ENCODE results near the gene NTNG2. TPM values are rescaled to one million over a fixed set of nuclear protein-coding genes. Genes with fewer than 3 reads are reported as not detected.

NTNG2 gene
- total and polyA plus RNA-seq, 2 of the 13 experiments (the other 11 are each of a cell fraction or from before 2014, with no cell fraction given) = 0.02 to 0.36 TPM

DNA sequence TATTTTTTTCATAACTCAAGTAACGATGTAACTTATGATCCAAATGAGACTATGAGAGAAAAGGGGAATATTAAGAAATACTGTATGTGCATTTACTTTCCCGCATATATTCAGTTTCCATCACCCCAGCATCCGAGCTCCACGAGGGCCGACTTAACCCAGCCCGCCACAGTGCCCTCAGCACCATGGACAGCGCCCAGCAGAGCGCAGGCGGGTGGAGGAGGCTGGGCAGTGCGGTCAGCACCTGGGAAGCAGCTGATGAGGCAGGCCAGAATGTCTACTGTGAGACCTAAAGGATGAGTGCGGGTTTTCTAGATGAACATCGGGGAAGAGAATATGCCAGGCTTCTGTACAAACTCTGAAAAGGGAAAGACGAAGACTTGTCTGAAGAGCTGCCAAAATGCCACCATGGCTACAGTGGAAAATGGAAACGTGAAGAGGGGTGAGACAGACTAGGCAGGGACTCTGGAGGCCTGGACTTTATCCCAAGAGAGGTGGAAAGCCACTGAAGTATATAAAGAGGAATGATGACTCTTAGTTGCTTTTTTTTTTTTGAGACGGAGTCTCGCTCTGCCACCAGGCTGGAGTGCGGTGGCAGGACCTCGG lies 47.7 kb upstream of the NTNG2 start (continued):
- TF ChIP-seq, protein P1, sequence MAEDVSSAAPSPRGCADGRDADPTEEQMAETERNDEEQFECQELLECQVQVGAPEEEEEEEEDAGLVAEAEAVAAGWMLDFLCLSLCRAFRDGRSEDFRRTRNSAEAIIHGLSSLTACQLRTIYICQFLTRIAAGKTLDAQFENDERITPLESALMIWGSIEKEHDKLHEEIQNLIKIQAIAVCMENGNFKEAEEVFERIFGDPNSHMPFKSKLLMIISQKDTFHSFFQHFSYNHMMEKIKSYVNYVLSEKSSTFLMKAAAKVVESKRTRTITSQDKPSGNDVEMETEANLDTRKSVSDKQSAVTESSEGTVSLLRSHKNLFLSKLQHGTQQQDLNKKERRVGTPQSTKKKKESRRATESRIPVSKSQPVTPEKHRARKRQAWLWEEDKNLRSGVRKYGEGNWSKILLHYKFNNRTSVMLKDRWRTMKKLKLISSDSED (CRISPR knock-in tag; IDR thresholded peaks at IDR 0.05) = peak; percentile 96
- TF ChIP-seq SAFB2 (CRISPR knock-in tag; IDR thresholded peaks at IDR 0.05; ENCODE audit: borderline replicate concordance, low read depth) (no peak), CBX2 (IDR thresholded peaks at IDR 0.05; ENCODE audit: low read depth, low read length) (no peak), CBX2 (CRISPR knock-in tag; IDR thresholded peaks at IDR 0.05; ENCODE audit: low read depth) (peak; percentile 61; the same call in 1 of the 2 replicates), ZNF557 (CRISPR knock-in tag; IDR thresholded peaks at IDR 0.05) (peak; percentile 99), BORCS8-MEF2B (CRISPR knock-in tag; IDR thresholded peaks at IDR 0.05) (peak; percentile 100), HMG20B (CRISPR knock-in tag; conservative IDR thresholded peaks at IDR 0.05) (peak; percentile 90), ZNF264 (CRISPR knock-in tag; IDR thresholded peaks at IDR 0.05) (peak; percentile 96), NFE2 (CRISPR knock-in tag; IDR thresholded peaks at IDR 0.05) (0 out of 2 replicates have a peak, but pooled peaks have one; percentile 35), ZFYVE20 (CRISPR knock-in tag; IDR thresholded peaks at IDR 0.05; ENCODE audit: borderline replicate concordance, low read depth) (peak; percentile 98), ZNF274 (CRISPR knock-in tag; IDR thresholded peaks at IDR 0.05) (peak; percentile 95), ADNP (CRISPR knock-in tag; IDR thresholded peaks at IDR 0.05) (0 out of 2 replicates have a peak, but pooled peaks have one; percentile 24), MED1 (CRISPR knock-in tag; IDR thresholded peaks at IDR 0.05) (peak; percentile 82), ZSCAN20 (CRISPR knock-in tag; IDR thresholded peaks at IDR 0.05; ENCODE audit: borderline replicate concordance) (peak; percentile 98), KDM3A (CRISPR knock-in tag; IDR thresholded peaks at IDR 0.05; ENCODE audit: low read depth) (peak; percentile 89; the same call in 1 of the 2 replicates), ZNF558 (CRISPR knock-in tag; IDR thresholded peaks at IDR 0.05; ENCODE audit: borderline replicate concordance) (peak; percentile 95; the same call in 1 of the 2 replicates), SRF (IDR thresholded peaks at IDR 0.05; ENCODE audit: low read depth, low read length) (no peak), KMT2A (CRISPR knock-in tag; IDR thresholded peaks at IDR 0.05) (peak; percentile 68), BRCA1 (CRISPR knock-in tag; IDR thresholded peaks at IDR 0.05) (peak; percentile 99)
- TF ChIP-seq, protein P2, sequence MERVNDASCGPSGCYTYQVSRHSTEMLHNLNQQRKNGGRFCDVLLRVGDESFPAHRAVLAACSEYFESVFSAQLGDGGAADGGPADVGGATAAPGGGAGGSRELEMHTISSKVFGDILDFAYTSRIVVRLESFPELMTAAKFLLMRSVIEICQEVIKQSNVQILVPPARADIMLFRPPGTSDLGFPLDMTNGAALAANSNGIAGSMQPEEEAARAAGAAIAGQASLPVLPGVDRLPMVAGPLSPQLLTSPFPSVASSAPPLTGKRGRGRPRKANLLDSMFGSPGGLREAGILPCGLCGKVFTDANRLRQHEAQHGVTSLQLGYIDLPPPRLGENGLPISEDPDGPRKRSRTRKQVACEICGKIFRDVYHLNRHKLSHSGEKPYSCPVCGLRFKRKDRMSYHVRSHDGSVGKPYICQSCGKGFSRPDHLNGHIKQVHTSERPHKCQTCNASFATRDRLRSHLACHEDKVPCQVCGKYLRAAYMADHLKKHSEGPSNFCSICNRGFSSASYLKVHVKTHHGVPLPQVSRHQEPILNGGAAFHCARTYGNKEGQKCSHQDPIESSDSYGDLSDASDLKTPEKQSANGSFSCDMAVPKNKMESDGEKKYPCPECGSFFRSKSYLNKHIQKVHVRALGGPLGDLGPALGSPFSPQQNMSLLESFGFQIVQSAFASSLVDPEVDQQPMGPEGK (CRISPR knock-in tag; IDR thresholded peaks at IDR 0.05) = peak; percentile 81
- TF ChIP-seq, protein P3, sequence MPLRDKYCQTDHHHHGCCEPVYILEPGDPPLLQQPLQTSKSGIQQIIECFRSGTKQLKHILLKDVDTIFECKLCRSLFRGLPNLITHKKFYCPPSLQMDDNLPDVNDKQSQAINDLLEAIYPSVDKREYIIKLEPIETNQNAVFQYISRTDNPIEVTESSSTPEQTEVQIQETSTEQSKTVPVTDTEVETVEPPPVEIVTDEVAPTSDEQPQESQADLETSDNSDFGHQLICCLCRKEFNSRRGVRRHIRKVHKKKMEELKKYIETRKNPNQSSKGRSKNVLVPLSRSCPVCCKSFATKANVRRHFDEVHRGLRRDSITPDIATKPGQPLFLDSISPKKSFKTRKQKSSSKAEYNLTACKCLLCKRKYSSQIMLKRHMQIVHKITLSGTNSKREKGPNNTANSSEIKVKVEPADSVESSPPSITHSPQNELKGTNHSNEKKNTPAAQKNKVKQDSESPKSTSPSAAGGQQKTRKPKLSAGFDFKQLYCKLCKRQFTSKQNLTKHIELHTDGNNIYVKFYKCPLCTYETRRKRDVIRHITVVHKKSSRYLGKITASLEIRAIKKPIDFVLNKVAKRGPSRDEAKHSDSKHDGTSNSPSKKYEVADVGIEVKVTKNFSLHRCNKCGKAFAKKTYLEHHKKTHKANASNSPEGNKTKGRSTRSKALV (CRISPR knock-in tag; IDR thresholded peaks at IDR 0.05) = peak; percentile 92
- TF ChIP-seq, protein P4, sequence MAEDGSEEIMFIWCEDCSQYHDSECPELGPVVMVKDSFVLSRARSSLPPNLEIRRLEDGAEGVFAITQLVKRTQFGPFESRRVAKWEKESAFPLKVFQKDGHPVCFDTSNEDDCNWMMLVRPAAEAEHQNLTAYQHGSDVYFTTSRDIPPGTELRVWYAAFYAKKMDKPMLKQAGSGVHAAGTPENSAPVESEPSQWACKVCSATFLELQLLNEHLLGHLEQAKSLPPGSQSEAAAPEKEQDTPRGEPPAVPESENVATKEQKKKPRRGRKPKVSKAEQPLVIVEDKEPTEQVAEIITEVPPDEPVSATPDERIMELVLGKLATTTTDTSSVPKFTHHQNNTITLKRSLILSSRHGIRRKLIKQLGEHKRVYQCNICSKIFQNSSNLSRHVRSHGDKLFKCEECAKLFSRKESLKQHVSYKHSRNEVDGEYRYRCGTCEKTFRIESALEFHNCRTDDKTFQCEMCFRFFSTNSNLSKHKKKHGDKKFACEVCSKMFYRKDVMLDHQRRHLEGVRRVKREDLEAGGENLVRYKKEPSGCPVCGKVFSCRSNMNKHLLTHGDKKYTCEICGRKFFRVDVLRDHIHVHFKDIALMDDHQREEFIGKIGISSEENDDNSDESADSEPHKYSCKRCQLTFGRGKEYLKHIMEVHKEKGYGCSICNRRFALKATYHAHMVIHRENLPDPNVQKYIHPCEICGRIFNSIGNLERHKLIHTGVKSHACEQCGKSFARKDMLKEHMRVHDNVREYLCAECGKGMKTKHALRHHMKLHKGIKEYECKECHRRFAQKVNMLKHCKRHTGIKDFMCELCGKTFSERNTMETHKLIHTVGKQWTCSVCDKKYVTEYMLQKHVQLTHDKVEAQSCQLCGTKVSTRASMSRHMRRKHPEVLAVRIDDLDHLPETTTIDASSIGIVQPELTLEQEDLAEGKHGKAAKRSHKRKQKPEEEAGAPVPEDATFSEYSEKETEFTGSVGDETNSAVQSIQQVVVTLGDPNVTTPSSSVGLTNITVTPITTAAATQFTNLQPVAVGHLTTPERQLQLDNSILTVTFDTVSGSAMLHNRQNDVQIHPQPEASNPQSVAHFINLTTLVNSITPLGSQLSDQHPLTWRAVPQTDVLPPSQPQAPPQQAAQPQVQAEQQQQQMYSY (CRISPR knock-in tag; IDR thresholded peaks at IDR 0.05) = peak; percentile 74

All from HepG2 (cell line).